MCF 10A (cell line): ENCODE results near the gene SEZ6L. TPM values are rescaled to one million over a fixed set of nuclear protein-coding genes. Genes with fewer than 3 reads are reported as not detected.

Source experiments
- BruUV-seq: library from RNA; stranded (reverse); fragments of 400-500 nt; replicated peaks from 2 replicates; lab custom pipeline; 2021; lab: Mats Ljungman, UMichigan
- CTCF ChIA-PET: fragments of 300-600 bp; sonication (Branson Sonifier 250); formaldehyde crosslinking; extraction: SDS; loops from one replicate; lab custom pipeline; 2021; ENCODE audit warnings: antibody characterized with exemption, inconsistent platforms; lab: Yijun Ruan, JAX
- POLR2A ChIA-PET: fragments of 300-600, 350-650 bp; sonication (Branson Sonifier 250); formaldehyde crosslinking; extraction: SDS; loops from one replicate; lab custom pipeline; 2020; ENCODE audit warnings: antibody characterized with exemption, inconsistent platforms; lab: Yijun Ruan, JAX
- DNase-seq: peaks from one replicate; pipeline ENCODE4 v3.0.0-alpha.2; 2018; ENCODE audit not compliant: unreplicated experiment
- H3K27ac Mint-ChIP-seq: one replicate; pipeline ENCODE4 v1.8.0; 2022; ENCODE audit warnings: mild to moderate bottlenecking, low read depth, mixed read lengths; ENCODE audit not compliant: unreplicated experiment
- H3K27me3 Mint-ChIP-seq: one replicate; pipeline ENCODE4 v1.8.0; 2022; ENCODE audit warnings: mixed read lengths; ENCODE audit not compliant: insufficient read depth, unreplicated experiment
- H3K36me3 Mint-ChIP-seq: one replicate; pipeline ENCODE4 v1.8.0; 2022; ENCODE audit warnings: mild to moderate bottlenecking, moderate library complexity, mixed read lengths; ENCODE audit not compliant: insufficient read depth, unreplicated experiment
- H3K4me1 Mint-ChIP-seq: one replicate; pipeline ENCODE4 v1.8.0; 2022; ENCODE audit warnings: mixed read lengths; ENCODE audit not compliant: insufficient read depth, unreplicated experiment
- H3K4me3 Mint-ChIP-seq: one replicate; pipeline ENCODE4 v1.8.0; 2022; ENCODE audit warnings: mild to moderate bottlenecking, moderate library complexity, mixed read lengths; ENCODE audit not compliant: unreplicated experiment
- H3K9me3 Mint-ChIP-seq: one replicate; pipeline ENCODE4 v1.8.0; 2022; ENCODE audit warnings: mixed read lengths; ENCODE audit not compliant: unreplicated experiment
- CTCF ChIP-seq: fragments of 200-600 bp; IDR thresholded peaks from one replicate; pipeline ENCODE4 v1.8.0; 2022; ENCODE audit warnings: antibody characterized with exemption, mild to moderate bottlenecking; ENCODE audit not compliant: unreplicated experiment
- intact Hi-C: fragments of 100-400 bp; cut with micrococcal nuclease; formaldehyde crosslinking; loops from 2 replicates; pipeline ENCODE4 v1.14.1; 2022
- total RNA-seq: library from RNA; stranded (reverse); gene quantifications from 2 replicates; pipeline ENCODE4 v1.2.3, GENCODE V29; 2022

Gene SEZ6L
- total RNA-seq, 1 experiment from 2014 or later = not detected

GRCh38 chr22:26267856-26268255 lies 98.6 kb downstream of the SEZ6L start:
- no peak overlapping the region for H3K27ac Mint-ChIP-seq
- intact Hi-C loops = no loop called here
- H3K4me3 Mint-ChIP-seq = no peak overlapping the region
- DNase-seq = no peak
- H3K9me3 Mint-ChIP-seq = no peaks in the 10 kb centered on the region
- H3K36me3 Mint-ChIP-seq = no peaks in the 10 kb centered on the region
- TF ChIP-seq CTCF = no peak
- CTCF ChIA-PET = no interaction called here
- H3K4me1 Mint-ChIP-seq = no peaks in the 10 kb centered on the region
- POLR2A ChIA-PET = no interaction called here
- no TSS peak for BruUV-seq
- H3K27me3 Mint-ChIP-seq = peaks cover 75% of the 10 kb centered on the region

GRCh38 chr22:26269572-26269971 lies 100.3 kb downstream of the SEZ6L start:
- intact Hi-C loops = no loop called here
- POLR2A ChIA-PET = no interaction called here
- Mint-ChIP-seq H3K27ac (no peak overlapping the region), H3K36me3 (no peaks in the 10 kb centered on the region), H3K4me1 (no peaks in the 10 kb centered on the region), H3K4me3 (no peak overlapping the region), H3K27me3 (peaks cover 74% of the 10 kb centered on the region), H3K9me3 (no peaks in the 10 kb centered on the region)
- CTCF ChIA-PET = no interaction called here
- DNase-seq = no peak
- no peak for TF ChIP-seq CTCF
- no TSS peak for BruUV-seq

GRCh38 chr22:26271427-26271826 lies 102.2 kb downstream of the SEZ6L start:
- Mint-ChIP-seq H3K27ac (no peak overlapping the region), H3K27me3 (peaks cover 66% of the 10 kb centered on the region), H3K4me1 (no peaks in the 10 kb centered on the region), H3K36me3 (no peaks in the 10 kb centered on the region), H3K9me3 (no peaks in the 10 kb centered on the region), H3K4me3 (no peak overlapping the region)
- intact Hi-C loops = no loop called here
- POLR2A ChIA-PET = no interaction called here
- BruUV-seq = no TSS peak
- DNase-seq = no peak
- CTCF ChIA-PET = no interaction called here
- TF ChIP-seq CTCF = no peak

GRCh38 chr22:26273011-26273675 lies 103.9 kb downstream of the SEZ6L start:
- no peaks in the 10 kb centered on the region for H3K4me1 Mint-ChIP-seq
- ChIA-PET POLR2A (no interaction called here), CTCF (interaction anchor here (1.2 kb wide), 1 partner anchor 40 kb away, joined by 4 read pairs; no protein-coding TSS in a partner anchor)
- no peak for DNase-seq
- no peak overlapping the region for H3K27ac Mint-ChIP-seq
- intact Hi-C loops = no loop called here
- no peaks in the 10 kb centered on the region for H3K36me3 Mint-ChIP-seq
- TF ChIP-seq CTCF = no peak
- no peaks in the 10 kb centered on the region for H3K9me3 Mint-ChIP-seq
- BruUV-seq = no TSS peak
- H3K4me3 Mint-ChIP-seq = no peak overlapping the region
- H3K27me3 Mint-ChIP-seq = peaks cover 66% of the 10 kb centered on the region
